DMS53 treated with DMSO at 0.1 percent for 48 hours (cell line): ENCODE results near the gene ARHGAP5.

ENCODE experiments used
- DNase-seq: peaks from one replicate; lab custom pipeline; 2025; ENCODE audit not compliant: unreplicated experiment; lab: John Stamatoyannopoulos, UW

Gene ARHGAP5

DNA sequence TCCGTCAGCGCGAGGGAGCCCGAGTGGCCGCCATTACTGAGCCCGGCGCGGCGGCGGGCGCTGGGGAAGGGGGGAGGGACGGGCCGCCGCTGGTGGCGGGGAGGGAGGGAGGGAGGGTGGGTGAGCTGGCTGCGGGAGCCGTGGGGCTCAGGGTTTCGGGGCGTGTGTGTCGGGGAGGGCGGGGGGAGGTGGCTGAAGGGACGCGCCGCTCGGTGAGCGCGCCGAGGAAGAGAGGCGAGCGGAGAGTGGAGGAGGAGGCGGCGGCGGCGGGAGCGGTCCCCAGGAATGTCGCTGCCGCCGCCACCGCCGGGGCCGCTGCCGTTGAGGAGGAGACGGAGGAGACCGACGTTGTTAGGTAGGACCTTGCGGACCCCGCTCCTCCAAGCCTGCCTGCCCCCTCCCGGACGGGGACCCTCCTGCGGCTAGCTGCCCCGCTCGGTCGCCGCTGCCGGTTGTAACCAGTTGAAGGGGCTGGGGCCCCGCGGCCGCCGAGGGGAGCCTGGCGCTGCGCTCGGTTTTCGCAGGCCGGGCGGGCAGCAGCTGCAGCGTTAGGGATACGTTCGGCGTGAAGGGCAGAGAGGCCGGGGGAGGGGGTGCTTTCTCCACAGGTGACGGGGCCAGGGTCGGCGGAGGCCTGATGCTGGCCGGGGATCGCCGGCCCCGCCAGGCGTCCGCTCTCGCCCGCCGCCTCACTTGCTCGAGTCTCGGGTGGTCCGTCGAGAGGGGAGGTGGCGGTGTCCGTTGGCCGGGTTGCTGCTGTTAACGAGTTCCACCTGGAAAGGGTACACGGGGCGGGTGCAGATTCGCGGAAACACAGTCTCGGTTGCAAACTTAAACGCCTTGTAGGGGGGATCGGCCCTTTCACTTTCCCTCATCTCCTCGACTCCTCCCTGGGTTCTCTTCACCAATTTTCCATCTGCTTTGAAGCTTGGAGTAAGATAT lies at the start of gene ARHGAP5:
ARHGAP5 (plus strand) TSS at position 224 of the 942 bp plus-strand sequence. CDS start 13,366 bp downstream, outside the sequence.
- peak; percentile 4 for DNase-seq

GRCh38 chr14:32028599-32028998 lies 48.5 kb upstream of the ARHGAP5 start:
- no peak for DNase-seq

DNA sequence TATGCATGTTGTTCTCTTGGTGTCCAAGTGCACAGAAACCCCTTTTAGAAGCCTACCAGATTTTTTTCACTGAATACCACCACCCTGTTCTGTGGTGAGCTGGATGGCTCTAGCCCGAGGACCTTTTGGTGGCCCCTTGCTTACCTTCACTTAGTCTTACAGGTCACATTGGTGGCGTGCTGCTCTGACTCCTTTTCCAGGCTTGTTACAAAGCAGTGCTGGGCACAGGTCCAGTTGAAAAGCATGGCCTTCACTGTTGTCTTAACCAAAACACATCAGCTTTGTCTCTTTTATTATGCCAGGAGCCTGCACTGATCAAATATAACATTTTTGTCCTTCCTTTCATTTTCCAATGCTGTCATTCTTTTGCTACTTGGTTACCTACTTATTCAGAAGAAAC lies 43.6 kb upstream of the ARHGAP5 start:
- no peak for DNase-seq

- no peak for DNase-seq
Measured at GRCh38 chr14:32038876-32039275, 38.2 kb upstream of the ARHGAP5 start.

DNA sequence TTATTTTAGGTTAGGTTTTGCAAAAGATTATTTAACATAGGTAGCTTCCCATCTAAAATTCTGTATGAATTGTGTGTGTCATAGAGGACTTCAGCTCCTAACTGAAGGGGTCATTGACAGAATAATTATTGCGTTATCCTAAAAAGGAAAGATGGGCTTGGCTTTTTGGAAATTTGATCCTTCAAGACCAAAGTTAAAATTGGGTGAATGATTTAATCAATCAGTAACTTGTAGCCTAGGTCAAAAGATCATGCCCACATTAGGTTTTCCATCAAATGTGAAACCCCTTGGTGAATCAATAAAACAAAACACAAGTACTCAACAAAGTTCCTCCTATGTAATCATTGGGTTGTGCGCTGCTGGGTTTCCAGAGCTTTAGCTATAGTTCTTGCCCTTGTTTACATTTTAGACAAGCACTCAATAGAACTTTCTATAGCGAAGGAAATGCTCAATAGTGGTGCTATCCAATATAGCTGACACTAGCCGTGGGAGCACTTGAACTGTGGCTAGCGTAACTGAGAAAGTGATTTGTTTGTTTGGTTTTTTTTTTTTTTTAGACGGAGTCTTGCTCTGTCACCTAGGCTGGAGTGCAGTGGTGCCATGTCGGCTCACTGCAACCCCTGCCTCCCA lies 37.6 kb upstream of the ARHGAP5 start:
- no peak for DNase-seq

DNA sequence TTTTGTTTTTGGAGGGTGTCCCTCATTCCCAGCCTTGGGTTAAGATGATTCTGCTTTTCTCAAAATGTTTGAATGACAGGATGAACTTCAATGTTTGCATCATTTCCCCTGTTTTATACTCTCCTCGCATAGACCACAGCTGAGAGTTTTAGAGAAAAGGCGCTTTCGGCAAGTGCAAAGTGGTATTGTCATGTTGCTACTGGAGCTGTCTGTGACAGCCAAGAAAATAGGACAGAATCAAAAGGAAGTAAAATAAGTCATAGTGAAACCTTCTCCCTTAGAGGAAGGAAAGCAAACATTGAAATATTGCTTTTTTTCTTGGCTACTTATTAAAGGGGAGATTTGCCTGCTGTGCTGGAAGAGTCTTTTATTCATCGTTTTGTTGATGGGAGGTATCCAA lies 33.5 kb upstream of the ARHGAP5 start:
- no peak for DNase-seq

- DNase-seq = no peak
Measured at GRCh38 chr14:32044454-32044853, 32.6 kb upstream of the ARHGAP5 start.

DNA sequence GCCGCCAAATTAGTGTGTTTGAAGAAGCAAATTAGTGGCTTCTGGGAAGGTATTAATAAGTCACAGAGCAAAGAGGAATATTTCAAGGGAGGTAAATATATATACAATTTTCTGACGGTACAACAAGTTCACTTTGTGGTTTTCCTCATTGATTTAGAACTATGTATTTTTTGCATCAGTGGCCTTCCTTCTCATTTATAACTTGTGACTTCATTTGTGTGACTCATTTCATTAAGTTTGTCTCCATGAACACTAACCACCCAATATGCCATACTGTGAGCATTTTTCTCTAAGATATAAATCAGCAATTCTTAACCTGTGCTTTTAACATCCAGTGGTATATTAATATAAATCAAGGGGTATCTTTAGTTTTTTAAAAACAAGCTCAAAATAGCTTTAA lies 29.3 kb upstream of the ARHGAP5 start:
- DNase-seq = no peak

GRCh38 chr14:32049361-32050088 lies 27.6 kb upstream of the ARHGAP5 start:
- no peak for DNase-seq

DNA sequence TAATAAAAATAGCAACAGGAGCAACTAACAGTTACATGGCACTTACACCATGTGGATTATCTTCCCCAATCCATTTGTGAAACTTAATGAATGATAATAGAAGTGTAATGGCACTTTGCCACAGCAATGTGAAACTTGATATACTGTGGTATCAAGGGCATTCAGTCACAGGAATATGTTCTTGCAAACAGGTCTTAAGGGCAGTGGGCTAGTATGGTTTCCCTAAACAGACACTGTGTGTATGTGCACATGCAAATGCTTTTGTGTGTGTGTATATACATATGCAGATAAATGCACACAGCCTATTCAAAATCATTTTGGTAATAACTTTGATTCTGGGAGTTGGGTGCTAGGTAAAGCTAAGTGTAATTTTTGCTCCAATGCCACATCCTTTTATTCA lies 26.2 kb upstream of the ARHGAP5 start:
- no peak for DNase-seq

- no peak for DNase-seq
Measured at GRCh38 chr14:32054536-32054935, 22.6 kb upstream of the ARHGAP5 start.

DNA sequence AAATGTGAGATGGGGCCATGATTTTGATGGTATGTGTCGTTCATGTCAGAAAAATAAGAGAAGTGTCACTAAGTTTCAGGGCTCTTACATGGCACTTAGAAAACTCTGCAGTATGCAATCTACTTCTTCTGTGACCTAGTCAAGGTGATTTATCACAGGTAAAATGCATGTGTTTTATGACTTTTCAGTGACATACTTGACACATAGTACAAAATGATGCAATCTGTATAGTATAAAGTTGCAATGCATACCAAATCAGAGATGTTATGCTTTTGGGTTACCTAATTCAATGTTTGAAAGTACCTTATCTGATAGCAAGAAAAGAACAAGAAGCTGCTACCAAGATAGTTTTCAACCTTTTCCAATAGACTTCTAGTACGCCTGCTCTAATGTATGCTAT lies 21.9 kb upstream of the ARHGAP5 start:
- DNase-seq = no peak

DNA sequence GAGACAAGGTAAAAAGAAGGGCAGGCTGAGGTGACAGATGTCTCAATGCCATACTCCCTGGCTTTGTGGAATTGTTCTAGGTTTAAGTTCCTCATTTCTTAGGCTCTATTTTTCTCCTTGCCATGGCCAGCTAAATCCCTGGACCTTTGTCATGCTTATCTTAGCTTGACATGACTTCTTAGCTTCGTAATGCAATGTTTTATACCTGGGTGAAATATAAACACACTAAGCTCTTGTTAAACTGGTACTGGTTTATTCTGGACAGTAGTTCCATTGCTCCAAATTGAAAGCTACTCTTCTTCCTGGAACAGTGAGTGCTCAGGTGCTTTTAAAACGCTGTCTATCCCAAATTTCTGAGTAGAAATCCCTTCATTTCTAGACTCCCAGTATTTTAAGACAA lies 17.4 kb upstream of the ARHGAP5 start:
- no peak for DNase-seq

GRCh38 chr14:32064931-32065330 lies 12.2 kb upstream of the ARHGAP5 start:
- DNase-seq = no peak

GRCh38 chr14:32068708-32069107 lies 8.4 kb upstream of the ARHGAP5 start:
- DNase-seq = no peak

GRCh38 chr14:32070282-32070681 lies 6.8 kb upstream of the ARHGAP5 start:
- DNase-seq = no peak

DNA sequence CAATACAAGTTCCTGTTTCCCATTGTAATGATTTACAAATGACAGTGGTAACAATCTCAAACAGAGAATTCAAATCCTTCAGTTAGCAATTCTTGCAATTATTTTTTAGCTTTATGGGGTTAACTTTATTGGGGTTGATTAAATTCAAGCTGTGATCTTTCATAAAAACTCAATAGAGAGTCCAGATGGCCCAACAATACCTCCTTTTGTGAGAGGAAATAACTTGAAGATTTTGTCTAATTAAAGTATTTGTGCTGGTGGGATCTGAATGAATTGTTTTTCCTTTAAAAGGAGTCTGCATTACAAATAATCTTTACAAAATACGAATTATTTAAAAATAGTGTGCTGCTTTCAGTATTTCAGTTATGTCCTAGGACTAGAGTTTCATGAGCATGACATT lies 4.4 kb upstream of the ARHGAP5 start:
- no peak for DNase-seq

DNA sequence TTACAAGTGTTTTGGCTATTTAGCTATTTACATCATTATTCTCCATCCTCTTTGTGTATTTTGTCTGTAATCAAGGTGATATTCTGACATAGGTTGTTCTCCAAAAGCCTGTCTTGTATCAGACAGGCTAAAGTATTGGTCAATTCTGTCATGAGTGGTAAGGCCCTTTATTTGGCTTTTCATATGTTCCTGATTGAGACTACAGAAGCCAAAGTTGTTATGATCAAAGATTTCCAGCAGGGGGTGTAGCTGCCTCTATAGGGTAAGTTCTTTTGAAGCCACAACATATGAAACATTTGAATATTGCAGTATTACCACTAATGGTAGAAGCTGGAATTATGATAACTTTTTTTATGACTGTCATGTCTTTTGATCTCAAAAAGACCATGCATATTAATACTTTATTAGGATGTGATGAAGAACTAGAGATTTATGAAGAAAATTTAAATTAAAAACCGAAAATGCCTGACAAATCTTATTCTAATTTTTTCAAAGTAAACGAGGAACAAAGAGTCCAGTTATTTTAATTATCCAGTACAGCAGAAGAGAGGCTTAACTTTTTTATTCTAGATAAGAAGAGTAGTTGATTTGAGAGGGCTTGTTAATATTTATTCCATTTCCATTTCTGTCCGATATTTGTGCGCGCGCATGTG lies 3.4 kb upstream of the ARHGAP5 start:
- DNase-seq = peak; percentile 71

GRCh38 chr14:32074887-32075572 lies 2.1 kb upstream of the ARHGAP5 start:
- DNase-seq = no peak

- DNase-seq = no peak
Measured at GRCh38 chr14:32075672-32076277, 1.3 kb upstream of the ARHGAP5 start.
